ENCODE measurements around the gene ATXN8OS. TPM values are rescaled to one million over a fixed set of nuclear protein-coding genes. Genes with fewer than 3 reads are reported as not detected.

The ATXN8OS gene
- total RNA-seq, 2 donors from 2014 or later = not detected

- DNase-seq = no peak
- no peaks in the 10 kb centered on the region for H3K4me1 ChIP-seq (ENCODE audit: control insufficient read depth, insufficient read depth, low read length)
- 80% methylated on average over 1 of the region's 2 CpGs; no CpG with 5 or more reads in 1 of the 2 experiments for WGBS, 2 experiments (ENCODE audit: insufficient coverage in 1 of 2, insufficient read length in 1 of 2)
- H3K36me3 Mint-ChIP-seq (ENCODE audit: low read depth) = no peaks in the 10 kb centered on the region
- H3K36me3 ChIP-seq (ENCODE audit: control insufficient read depth, insufficient read depth, low read length) = no peaks in the 10 kb centered on the region
- H3K27me3 ChIP-seq (ENCODE audit: control insufficient read depth, insufficient read depth, low read length, poor library complexity, severe bottlenecking) = no peaks in the 10 kb centered on the region
- H3K27me3 Mint-ChIP-seq (ENCODE audit: insufficient read depth) = no peaks in the 10 kb centered on the region
- H3K9me3 Mint-ChIP-seq = no peaks in the 10 kb centered on the region
- H3K27ac Mint-ChIP-seq = peak overlapping the region; percentile 77
- H3K9ac ChIP-seq (ENCODE audit: extremely low read depth, low read length, poor library complexity, severe bottlenecking) = no peak overlapping the region
- TF ChIP-seq, protein P1, sequence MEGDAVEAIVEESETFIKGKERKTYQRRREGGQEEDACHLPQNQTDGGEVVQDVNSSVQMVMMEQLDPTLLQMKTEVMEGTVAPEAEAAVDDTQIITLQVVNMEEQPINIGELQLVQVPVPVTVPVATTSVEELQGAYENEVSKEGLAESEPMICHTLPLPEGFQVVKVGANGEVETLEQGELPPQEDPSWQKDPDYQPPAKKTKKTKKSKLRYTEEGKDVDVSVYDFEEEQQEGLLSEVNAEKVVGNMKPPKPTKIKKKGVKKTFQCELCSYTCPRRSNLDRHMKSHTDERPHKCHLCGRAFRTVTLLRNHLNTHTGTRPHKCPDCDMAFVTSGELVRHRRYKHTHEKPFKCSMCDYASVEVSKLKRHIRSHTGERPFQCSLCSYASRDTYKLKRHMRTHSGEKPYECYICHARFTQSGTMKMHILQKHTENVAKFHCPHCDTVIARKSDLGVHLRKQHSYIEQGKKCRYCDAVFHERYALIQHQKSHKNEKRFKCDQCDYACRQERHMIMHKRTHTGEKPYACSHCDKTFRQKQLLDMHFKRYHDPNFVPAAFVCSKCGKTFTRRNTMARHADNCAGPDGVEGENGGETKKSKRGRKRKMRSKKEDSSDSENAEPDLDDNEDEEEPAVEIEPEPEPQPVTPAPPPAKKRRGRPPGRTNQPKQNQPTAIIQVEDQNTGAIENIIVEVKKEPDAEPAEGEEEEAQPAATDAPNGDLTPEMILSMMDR (conservative IDR thresholded peaks at IDR 0.05) = no peak
- H3K4me3 ChIP-seq (ENCODE audit: low read length) = no peak overlapping the region
- no peak overlapping the region for H3K27ac ChIP-seq (ENCODE audit: low read depth, low read length)
- H3K4me3 Mint-ChIP-seq = no peak overlapping the region
- peaks cover 7% of the 10 kb centered on the region for H3K4me1 Mint-ChIP-seq
- H3K9me3 ChIP-seq (ENCODE audit: control insufficient read depth, low read length) = no peaks in the 10 kb centered on the region
Measured at GRCh38 chr13:70088926-70089325, 18.7 kb upstream of the ATXN8OS start.

GRCh38 chr13:70090036-70090723 lies 17.4 kb upstream of the ATXN8OS start:
- Histone ChIP-seq H3K4me1 (ENCODE audit: control insufficient read depth, insufficient read depth, low read length) (no peaks in the 10 kb centered on the region), H3K9ac (ENCODE audit: extremely low read depth, low read length, poor library complexity, severe bottlenecking) (no peak overlapping the region), H3K27me3 (ENCODE audit: control insufficient read depth, insufficient read depth, low read length, poor library complexity, severe bottlenecking) (no peaks in the 10 kb centered on the region), H3K9me3 (ENCODE audit: control insufficient read depth, low read length) (no peaks in the 10 kb centered on the region), H3K27ac (ENCODE audit: low read depth, low read length) (no peak overlapping the region), H3K4me3 (ENCODE audit: low read length) (no peak overlapping the region), H3K36me3 (ENCODE audit: control insufficient read depth, insufficient read depth, low read length) (no peaks in the 10 kb centered on the region)
- WGBS, 2 experiments (ENCODE audit: insufficient coverage in 1 of 2, insufficient read length in 1 of 2) = 83 to 100% methylated on average over 1 to 2 of the region's 2 CpGs
- Mint-ChIP-seq H3K9me3 (no peaks in the 10 kb centered on the region), H3K4me1 (peaks cover 7% of the 10 kb centered on the region), H3K27ac (no peak overlapping the region), H3K4me3 (no peak overlapping the region), H3K36me3 (ENCODE audit: low read depth) (no peaks in the 10 kb centered on the region), H3K27me3 (ENCODE audit: insufficient read depth) (no peaks in the 10 kb centered on the region)
- DNase-seq = no peak
- TF ChIP-seq, protein P1 (conservative IDR thresholded peaks at IDR 0.05) = no peak

GRCh38 chr13:70098669-70099068 lies 9.0 kb upstream of the ATXN8OS start:
- Histone ChIP-seq H3K4me3 (ENCODE audit: low read length) (no peak overlapping the region), H3K9me3 (ENCODE audit: control insufficient read depth, low read length) (no peaks in the 10 kb centered on the region), H3K9ac (ENCODE audit: extremely low read depth, low read length, poor library complexity, severe bottlenecking) (no peak overlapping the region), H3K27me3 (ENCODE audit: control insufficient read depth, insufficient read depth, low read length, poor library complexity, severe bottlenecking) (no peaks in the 10 kb centered on the region), H3K4me1 (ENCODE audit: control insufficient read depth, insufficient read depth, low read length) (no peaks in the 10 kb centered on the region), H3K27ac (ENCODE audit: low read depth, low read length) (no peak overlapping the region), H3K36me3 (ENCODE audit: control insufficient read depth, insufficient read depth, low read length) (no peaks in the 10 kb centered on the region)
- H3K4me1 Mint-ChIP-seq = no peaks in the 10 kb centered on the region
- TF ChIP-seq, protein P1 (conservative IDR thresholded peaks at IDR 0.05) = peak; percentile 73
- no peaks in the 10 kb centered on the region for H3K36me3 Mint-ChIP-seq (ENCODE audit: low read depth)
- H3K27ac Mint-ChIP-seq = no peak overlapping the region
- no peak for DNase-seq
- H3K27me3 Mint-ChIP-seq (ENCODE audit: insufficient read depth) = no peaks in the 10 kb centered on the region
- H3K4me3 Mint-ChIP-seq = no peak overlapping the region
- H3K9me3 Mint-ChIP-seq = no peaks in the 10 kb centered on the region
- no CpG with 5 or more reads among the region's 1 CpG for WGBS, 2 experiments (ENCODE audit: insufficient coverage in 1 of 2, insufficient read length in 1 of 2)
